ENCODE data around the gene GPR39.

DNA sequence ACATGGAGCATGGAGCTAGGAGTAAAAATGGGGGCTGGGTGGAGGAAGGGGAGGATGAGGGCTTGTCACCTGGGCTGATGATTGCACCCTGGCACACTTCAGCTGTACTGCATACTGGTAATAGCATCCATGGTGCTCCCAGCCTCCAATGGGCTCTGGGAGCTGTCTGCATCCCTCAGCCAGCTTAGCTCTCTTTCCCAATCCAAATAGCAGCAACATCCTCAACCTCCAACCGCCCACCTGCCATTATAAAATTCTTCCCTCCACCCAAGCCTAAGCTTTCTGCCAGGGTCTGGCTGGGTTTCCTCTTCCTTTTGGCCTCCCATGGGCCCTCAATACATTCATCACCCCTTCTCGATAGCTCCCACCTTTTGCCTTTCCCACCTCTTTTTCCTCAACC is 143.3 kb downstream of the GPR39 start:
- no peak for TF ChIP-seq POLR2A (IDR thresholded peaks at IDR 0.05)
- TF ChIP-seq, protein P1, sequence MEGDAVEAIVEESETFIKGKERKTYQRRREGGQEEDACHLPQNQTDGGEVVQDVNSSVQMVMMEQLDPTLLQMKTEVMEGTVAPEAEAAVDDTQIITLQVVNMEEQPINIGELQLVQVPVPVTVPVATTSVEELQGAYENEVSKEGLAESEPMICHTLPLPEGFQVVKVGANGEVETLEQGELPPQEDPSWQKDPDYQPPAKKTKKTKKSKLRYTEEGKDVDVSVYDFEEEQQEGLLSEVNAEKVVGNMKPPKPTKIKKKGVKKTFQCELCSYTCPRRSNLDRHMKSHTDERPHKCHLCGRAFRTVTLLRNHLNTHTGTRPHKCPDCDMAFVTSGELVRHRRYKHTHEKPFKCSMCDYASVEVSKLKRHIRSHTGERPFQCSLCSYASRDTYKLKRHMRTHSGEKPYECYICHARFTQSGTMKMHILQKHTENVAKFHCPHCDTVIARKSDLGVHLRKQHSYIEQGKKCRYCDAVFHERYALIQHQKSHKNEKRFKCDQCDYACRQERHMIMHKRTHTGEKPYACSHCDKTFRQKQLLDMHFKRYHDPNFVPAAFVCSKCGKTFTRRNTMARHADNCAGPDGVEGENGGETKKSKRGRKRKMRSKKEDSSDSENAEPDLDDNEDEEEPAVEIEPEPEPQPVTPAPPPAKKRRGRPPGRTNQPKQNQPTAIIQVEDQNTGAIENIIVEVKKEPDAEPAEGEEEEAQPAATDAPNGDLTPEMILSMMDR (IDR thresholded peaks at IDR 0.05): no peak

Data from thyroid gland (tissue), 4 donors.